NCI-H446 (cell line): ENCODE data around the gene ZNF20.
"Not testable (repeated sequence)": the region's sequence is repeated elsewhere in the genome, so short reads cannot be mapped to it uniquely, and the experiment has no call there.

ENCODE experiments used
- DNase-seq, 2 experiments: peaks; one replicate each; lab custom pipeline; 2025; lab: John Stamatoyannopoulos, UW

The ZNF20 gene

DNA sequence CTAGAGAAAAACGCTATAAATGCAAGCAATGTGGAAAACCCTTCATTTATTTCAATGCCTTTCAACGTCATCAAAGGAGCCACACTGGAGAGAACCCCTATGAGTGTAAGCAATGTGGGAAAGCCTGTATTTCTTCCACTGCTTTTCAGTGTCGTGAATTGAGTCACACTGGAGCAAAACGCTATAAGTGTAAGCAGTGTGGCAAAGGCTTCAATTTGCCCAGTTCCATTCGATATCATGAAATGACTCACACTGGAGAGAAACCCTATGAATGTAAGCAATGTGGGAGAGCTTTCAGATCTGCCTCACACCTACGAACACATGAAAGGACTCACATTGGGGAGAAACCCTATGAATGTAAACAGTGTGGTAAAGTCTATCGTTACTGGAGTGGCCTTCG lies 27.4 kb downstream of the ZNF20 start:
- DNase-seq = no peak

DNA sequence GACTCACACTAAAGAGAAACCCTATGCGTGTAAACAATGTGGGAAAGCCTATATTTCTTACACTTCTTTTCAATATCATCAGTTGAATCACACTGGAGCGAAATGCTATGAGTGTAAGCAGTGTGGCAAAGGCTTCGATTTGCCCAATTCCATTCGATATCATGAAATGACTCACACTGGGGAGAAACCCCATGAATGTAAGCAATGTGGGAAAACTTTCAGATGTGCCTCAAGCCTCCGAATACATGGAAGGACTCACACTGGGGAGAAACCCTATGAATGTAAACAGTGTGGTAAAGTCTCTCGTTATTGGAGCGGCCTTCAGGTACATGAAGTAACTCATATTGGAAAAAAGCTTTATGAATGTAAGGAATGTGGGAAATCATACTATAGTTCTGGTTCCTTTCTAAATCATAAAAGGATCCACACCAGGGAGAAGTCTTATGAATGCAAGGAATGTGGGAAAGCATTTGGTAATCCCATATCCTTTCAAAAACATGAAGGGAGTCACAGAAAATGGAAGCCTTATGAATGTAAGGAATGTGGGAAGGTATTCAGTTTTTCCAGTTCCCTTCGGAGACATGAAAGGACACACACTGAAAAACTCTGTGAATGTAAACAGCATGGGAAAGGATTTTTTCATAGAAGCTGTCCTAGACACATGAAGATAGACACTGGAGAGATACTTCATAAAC lies 28.1 kb downstream of the ZNF20 start:
- no peak for DNase-seq

DNA sequence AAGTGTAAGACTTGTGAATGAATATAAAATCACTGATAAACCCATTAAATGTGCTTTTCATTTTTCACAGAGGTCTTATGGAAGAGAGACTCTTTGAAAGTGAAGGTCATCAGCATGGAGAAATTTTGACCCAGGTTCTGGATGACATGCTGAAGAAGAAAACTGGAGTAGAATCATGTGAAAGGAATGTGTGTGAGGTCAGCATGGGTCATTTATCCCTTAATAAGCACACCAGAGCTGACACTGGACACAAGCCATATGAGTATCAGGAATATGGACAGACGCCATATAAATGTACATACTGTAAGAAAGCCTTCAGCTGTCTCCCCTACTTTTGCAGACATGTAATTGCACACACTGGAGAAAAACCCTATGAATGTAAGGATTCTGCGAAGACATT lies 29.0 kb downstream of the ZNF20 start:
- no peak for DNase-seq

- DNase-seq = not testable (repeated sequence)
These were observed 36.2 kb downstream of the ZNF20 start for GRCh38 chr19:12103909-12104308.

DNA sequence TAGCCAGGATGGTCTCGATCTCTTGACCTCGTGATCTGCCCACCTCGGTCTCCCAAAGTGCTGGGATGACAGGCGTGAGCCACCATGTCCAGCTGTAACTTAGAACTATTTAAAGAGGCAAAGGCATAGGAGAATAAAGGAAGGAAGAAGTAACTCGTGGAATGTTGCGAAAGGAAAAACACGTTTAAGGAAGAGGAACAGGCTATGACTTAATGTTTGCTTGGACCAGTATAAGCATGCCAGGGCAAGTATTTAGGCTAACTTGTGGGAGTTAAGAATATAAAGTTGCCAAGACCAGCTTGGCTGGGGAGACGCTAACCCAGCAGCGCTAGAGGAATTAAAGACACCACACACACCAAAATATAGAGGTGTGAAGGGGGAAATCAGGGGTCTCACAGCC lies 42.1 kb downstream of the ZNF20 start:
- no peak for DNase-seq

DNA sequence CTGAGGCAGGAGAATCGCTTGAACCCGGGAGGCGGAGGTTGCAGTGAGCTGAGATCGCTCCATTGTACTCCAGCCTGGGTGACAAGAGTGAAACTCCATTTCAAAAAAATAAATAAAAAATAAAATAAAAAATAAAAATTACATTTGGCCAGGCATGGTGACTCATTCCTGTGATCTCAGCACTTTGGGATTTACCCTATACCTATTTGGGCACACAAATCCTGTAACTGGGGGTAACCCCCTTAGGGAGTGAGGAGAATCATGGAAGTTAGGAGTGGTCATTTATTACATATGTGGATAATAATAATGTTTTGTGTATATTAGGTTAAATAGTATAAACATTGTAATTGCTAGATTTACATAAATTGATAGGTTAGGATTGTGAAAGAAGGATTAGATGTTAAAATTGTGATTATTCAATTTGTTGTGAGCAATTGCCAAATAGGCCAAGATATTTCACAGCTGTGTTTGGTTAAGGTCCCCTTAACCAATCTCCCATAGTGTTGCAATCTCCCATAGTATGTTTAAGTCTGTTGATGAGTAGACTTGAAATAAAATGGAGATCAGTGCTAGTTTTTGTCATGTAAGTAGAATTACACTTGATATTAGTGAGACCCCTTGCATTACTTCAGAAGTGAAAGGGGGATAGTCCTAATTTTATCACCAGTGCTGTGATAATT lies 44.9 kb downstream of the ZNF20 start:
- no peak for DNase-seq

DNA sequence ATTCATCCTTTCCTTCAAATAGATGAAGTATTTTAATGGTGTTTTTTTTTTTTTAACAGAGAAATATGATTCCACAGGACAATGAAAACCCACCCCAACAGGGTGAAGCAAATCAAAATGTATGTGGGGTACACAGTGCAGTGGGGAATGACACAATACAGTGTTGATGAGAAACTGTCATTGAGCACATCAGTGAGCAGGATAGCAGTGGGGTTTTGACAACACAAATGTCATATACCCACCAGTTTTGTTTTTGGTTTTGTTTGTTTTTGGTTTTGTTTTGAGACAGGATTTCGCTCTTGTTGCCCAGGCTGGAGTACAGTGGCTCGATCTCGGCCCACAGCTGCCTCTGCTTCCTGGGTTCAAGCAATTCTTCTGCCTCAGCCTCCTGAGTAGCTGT lies 46.4 kb downstream of the ZNF20 start:
- no peak for DNase-seq

DNA sequence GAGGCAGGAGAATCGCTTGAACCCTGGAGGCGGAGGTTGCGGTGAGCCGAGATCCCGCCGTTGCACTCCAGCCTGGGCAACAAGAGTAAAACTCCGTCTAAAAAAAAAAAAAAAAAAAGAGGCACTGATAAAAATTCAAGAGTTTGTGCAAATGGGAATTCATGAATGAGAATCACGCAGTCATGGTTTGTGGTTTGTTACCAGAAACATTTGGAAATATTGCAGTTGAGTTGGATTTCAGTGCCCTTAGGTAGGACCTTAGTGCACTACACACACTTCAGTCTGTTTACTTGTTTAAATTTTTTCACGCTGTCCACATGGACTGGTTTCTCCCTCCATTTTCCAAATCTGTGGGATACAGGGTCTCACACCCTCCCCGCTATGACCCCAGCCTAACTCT lies 47.2 kb downstream of the ZNF20 start:
- no peak for DNase-seq

DNA sequence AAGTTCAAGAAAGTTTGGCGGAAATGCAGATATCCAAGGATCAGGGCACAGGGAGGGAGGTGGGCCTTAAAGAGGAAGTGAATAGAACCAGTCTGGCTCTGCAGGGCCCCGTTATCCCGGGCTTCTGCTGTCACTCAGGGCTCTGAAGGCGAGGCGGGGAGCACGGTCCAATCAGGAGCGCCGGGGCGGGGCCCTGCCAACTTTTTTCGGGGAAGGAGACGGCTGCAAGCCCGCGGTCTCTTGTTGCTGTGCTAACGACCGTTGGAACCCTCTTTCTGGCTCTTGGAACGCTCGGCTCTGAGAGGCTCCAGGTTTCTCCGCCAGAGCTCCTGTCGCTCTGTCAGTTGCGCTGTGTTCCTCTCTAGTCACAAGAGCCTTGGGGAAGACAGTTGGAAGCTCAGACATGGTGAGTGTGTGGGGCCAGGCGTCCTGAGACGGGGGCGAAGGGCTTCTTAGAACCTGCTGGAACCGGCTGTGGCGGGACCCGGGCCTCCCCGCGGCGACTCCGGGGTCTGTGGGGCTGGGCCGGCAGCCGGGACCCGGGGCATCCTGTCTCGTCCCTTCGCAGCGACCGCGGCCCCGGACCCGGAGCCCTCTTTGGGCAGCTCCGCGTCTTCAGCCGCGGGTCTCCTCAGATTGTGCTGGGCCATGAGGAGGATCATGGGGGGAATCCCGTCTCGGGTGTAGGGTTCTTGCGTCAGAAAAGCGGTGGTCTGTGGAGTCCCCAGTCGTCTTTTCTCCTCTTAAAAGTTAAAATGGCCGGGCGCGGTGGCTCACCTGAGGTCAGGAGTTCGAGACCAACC lies 47.9 kb downstream of the ZNF20 start:
- DNase-seq = peak in 1 of 2 experiments; percentile 38

- peak in 1 of 2 experiments; percentile 16 for DNase-seq
These were observed 49.3 kb downstream of the ZNF20 start for GRCh38 chr19:12090807-12091206.

- DNase-seq = no peak
These were observed 54.9 kb downstream of the ZNF20 start for GRCh38 chr19:12085074-12085818.

DNA sequence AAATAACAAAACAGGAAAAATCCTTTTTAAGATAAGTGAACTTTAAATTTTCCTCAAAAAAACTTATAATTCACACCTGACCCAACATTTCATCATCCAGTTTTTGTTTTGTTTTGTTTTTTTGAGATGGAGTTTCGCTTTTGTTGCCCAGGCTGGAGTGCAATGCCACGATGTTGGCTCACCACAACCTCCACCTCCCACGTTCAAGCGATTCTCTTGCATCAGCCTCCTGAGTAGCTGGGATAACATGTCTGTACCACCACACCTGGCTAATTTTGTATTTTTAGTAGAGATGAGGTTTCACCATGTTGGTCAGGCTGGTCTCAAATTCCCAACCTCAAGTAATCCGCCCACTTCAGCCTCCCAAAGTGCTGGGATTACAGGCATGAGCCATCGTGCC lies 56.8 kb downstream of the ZNF20 start:
- not testable (repeated sequence) for DNase-seq
